Measurements from ENCODE around the gene SIRPA.

Gene SIRPA

DNA sequence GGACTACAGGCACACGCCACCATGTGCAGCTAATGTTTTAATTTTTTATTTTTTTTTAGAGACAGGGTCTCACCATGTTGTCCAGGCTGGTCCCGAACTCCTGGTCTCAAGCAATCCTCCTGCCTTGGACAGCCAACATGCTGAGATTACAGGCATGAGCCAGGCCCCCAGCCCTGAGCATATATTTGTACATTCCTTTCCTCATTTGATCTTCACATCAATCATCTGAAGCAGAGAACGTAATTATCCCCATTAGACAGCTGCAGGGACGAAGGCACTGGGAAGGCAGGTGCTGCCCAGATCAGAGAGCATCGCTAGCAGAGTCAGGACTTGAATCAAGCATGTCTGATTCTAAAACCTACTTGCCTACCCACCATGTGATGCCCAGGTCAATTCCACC is 41.0 kb upstream of the SIRPA start:
- DNase-seq, result no peak
- H3K23ac ChIP-seq (ENCODE audit: low read length in 2 of 2), result no peak overlapping the region
- peak overlapping the region in 1 of 2 experiments; percentile 14 for H2BK12ac ChIP-seq (ENCODE audit: low read length in 2 of 2)
- no peak overlapping the region for H4K91ac ChIP-seq (ENCODE audit: low read length)
- no peaks in the 10 kb centered on the region for H3K9me3 ChIP-seq (ENCODE audit: control insufficient read depth, low read length)
- 74% methylated on average over 5 of the region's 5 CpGs for WGBS
- no peaks in the 10 kb centered on the region for H3K4me1 ChIP-seq (ENCODE audit: control insufficient read depth, insufficient read depth, low read depth, low read length)
- no peak overlapping the region for H2AK5ac ChIP-seq (ENCODE audit: low read length, severe bottlenecking)
- H3K36me3 ChIP-seq (ENCODE audit: control insufficient read depth in 1 of 2, insufficient read depth in 2 of 2, low read depth in 1 of 2, low read length in 2 of 2), result no peaks in the 10 kb centered on the region
- H2AFZ ChIP-seq (ENCODE audit: low read depth, low read length), result no peak overlapping the region
- no peak overlapping the region for H4K8ac ChIP-seq (ENCODE audit: low read length)
- H3K14ac ChIP-seq (ENCODE audit: low read length in 2 of 2), result no peak overlapping the region
- H3K27ac ChIP-seq (ENCODE audit: low read length, poor library complexity, severe bottlenecking), result no peak overlapping the region
- no peak overlapping the region for H3K9ac ChIP-seq (ENCODE audit: low read length)
- no peak overlapping the region for H3K4me3 ChIP-seq (ENCODE audit: insufficient read depth in 1 of 2, low read depth in 1 of 2, low read length in 2 of 2)
- H3K4me2 ChIP-seq (ENCODE audit: low read length, poor library complexity, severe bottlenecking), result no peak overlapping the region
- no peak overlapping the region for H3K18ac ChIP-seq (ENCODE audit: low read depth in 1 of 2, low read length in 2 of 2)
- H3K4ac ChIP-seq (ENCODE audit: low read depth in 1 of 2, low read length in 2 of 2), result no peak overlapping the region
- H3K79me1 ChIP-seq (replicated peaks; ENCODE audit: low read length, poor library complexity, severe bottlenecking), result no peaks in the 10 kb centered on the region
- no peak overlapping the region for H2BK5ac ChIP-seq (ENCODE audit: low read depth, low read length, poor library complexity, severe bottlenecking)
- peaks cover 38 to 41% of the 10 kb centered on the region in 2 experiments for H3K27me3 ChIP-seq (ENCODE audit: control insufficient read depth in 1 of 2, insufficient read depth in 1 of 2, low read length in 2 of 2)
- no peak overlapping the region for H2BK120ac ChIP-seq (ENCODE audit: low read depth, low read length)
- H2BK15ac ChIP-seq (ENCODE audit: low read depth, poor library complexity, severe bottlenecking), result no peak overlapping the region

DNA sequence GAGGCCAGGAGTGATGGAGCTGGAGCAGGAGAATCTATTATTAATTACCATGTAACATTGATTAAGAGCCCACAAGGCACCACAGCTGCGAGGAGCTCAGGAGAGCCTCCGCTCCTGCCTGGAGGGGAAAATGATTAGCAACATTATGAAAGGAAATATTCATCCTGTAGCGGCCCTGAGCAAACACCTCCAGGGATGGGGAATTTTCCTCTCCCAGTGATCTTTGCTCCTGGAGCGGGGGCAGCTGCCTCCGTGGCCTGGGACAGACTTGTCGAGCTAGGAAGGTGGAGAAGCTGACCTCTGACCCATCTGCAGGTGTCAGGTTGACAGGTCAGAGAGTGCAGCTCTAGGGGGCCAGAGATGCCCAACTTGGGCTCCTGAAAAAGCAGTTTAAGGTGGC is 40.1 kb upstream of the SIRPA start:
- Histone ChIP-seq H3K14ac (ENCODE audit: low read length in 2 of 2) (no peak overlapping the region), H3K9me3 (ENCODE audit: control insufficient read depth, low read length) (no peaks in the 10 kb centered on the region), H3K9ac (ENCODE audit: low read length) (no peak overlapping the region), H3K4me3 (ENCODE audit: insufficient read depth in 1 of 2, low read depth in 1 of 2, low read length in 2 of 2) (no peak overlapping the region), H3K4me2 (ENCODE audit: low read length, poor library complexity, severe bottlenecking) (no peak overlapping the region), H3K27ac (ENCODE audit: low read length, poor library complexity, severe bottlenecking) (no peak overlapping the region), H2BK5ac (ENCODE audit: low read depth, low read length, poor library complexity, severe bottlenecking) (no peak overlapping the region), H2BK120ac (ENCODE audit: low read depth, low read length) (no peak overlapping the region), H4K91ac (ENCODE audit: low read length) (no peak overlapping the region), H4K8ac (ENCODE audit: low read length) (no peak overlapping the region), H3K79me1 (replicated peaks; ENCODE audit: low read length, poor library complexity, severe bottlenecking) (no peaks in the 10 kb centered on the region), H2BK15ac (ENCODE audit: low read depth, poor library complexity, severe bottlenecking) (no peak overlapping the region), H2AK5ac (ENCODE audit: low read length, severe bottlenecking) (no peak overlapping the region), H3K36me3 (ENCODE audit: control insufficient read depth in 1 of 2, insufficient read depth in 2 of 2, low read depth in 1 of 2, low read length in 2 of 2) (no peaks in the 10 kb centered on the region), H2AFZ (ENCODE audit: low read depth, low read length) (no peak overlapping the region), H3K4me1 (ENCODE audit: control insufficient read depth, insufficient read depth, low read depth, low read length) (no peaks in the 10 kb centered on the region), H3K23ac (ENCODE audit: low read length in 2 of 2) (no peak overlapping the region), H3K27me3 (ENCODE audit: control insufficient read depth in 1 of 2, insufficient read depth in 1 of 2, low read length in 2 of 2) (peaks cover 38 to 41% of the 10 kb centered on the region in 2 experiments), H3K4ac (ENCODE audit: low read depth in 1 of 2, low read length in 2 of 2) (no peak overlapping the region), H2BK12ac (ENCODE audit: low read length in 2 of 2) (no peak overlapping the region), H3K18ac (ENCODE audit: low read depth in 1 of 2, low read length in 2 of 2) (no peak overlapping the region)
- DNase-seq, result no peak
- 72% methylated on average over 6 of the region's 6 CpGs for WGBS

DNA sequence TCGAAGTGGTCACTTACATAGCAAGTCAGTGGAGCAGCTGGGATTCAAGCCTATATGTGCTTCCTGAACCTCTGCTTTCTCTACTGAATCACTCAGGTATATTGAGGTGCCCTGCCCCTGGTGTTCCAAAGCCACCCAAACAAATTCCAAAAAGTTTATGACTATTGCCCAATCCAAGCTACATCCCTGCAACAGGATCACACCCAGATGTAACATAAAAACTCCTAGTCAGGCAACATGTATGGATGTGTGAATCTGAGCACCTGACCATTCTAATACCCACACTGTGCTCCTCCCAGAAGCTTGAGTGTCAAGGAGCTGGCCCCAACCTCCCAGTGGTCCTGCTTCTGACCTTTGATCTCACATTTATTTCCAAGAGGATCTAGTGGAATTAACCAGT is 39.5 kb upstream of the SIRPA start:
- Histone ChIP-seq H3K9me3 (ENCODE audit: control insufficient read depth, low read length) (no peaks in the 10 kb centered on the region), H3K27me3 (ENCODE audit: control insufficient read depth in 1 of 2, insufficient read depth in 1 of 2, low read length in 2 of 2) (peaks cover 37 to 38% of the 10 kb centered on the region in 2 experiments), H3K4me1 (ENCODE audit: control insufficient read depth, insufficient read depth, low read depth, low read length) (peaks cover under 1% of the 10 kb centered on the region), H3K4me2 (ENCODE audit: low read length, poor library complexity, severe bottlenecking) (no peak overlapping the region), H2BK5ac (ENCODE audit: low read depth, low read length, poor library complexity, severe bottlenecking) (no peak overlapping the region), H3K36me3 (ENCODE audit: control insufficient read depth in 1 of 2, insufficient read depth in 2 of 2, low read depth in 1 of 2, low read length in 2 of 2) (no peaks in the 10 kb centered on the region), H3K9ac (ENCODE audit: low read length) (no peak overlapping the region), H3K18ac (ENCODE audit: low read depth in 1 of 2, low read length in 2 of 2) (no peak overlapping the region), H2BK120ac (ENCODE audit: low read depth, low read length) (no peak overlapping the region), H3K4ac (ENCODE audit: low read depth in 1 of 2, low read length in 2 of 2) (peak overlapping the region in 1 of 2 experiments; percentile 7), H2BK15ac (ENCODE audit: low read depth, poor library complexity, severe bottlenecking) (no peak overlapping the region), H4K91ac (ENCODE audit: low read length) (no peak overlapping the region), H3K79me1 (replicated peaks; ENCODE audit: low read length, poor library complexity, severe bottlenecking) (no peaks in the 10 kb centered on the region), H3K23ac (ENCODE audit: low read length in 2 of 2) (no peak overlapping the region), H2BK12ac (ENCODE audit: low read length in 2 of 2) (no peak overlapping the region), H4K8ac (ENCODE audit: low read length) (no peak overlapping the region), H3K4me3 (ENCODE audit: insufficient read depth in 1 of 2, low read depth in 1 of 2, low read length in 2 of 2) (no peak overlapping the region), H3K14ac (ENCODE audit: low read length in 2 of 2) (no peak overlapping the region), H2AFZ (ENCODE audit: low read depth, low read length) (no peak overlapping the region), H3K27ac (ENCODE audit: low read length, poor library complexity, severe bottlenecking) (no peak overlapping the region), H2AK5ac (ENCODE audit: low read length, severe bottlenecking) (no peak overlapping the region)
- no peak for DNase-seq
- WGBS, result 67% methylated on average over 1 of the region's 1 CpG

- H2AK5ac ChIP-seq (ENCODE audit: low read length, severe bottlenecking), result no peak overlapping the region
- no peaks in the 10 kb centered on the region for H3K9me3 ChIP-seq (ENCODE audit: control insufficient read depth, low read length)
- H2AFZ ChIP-seq (ENCODE audit: low read depth, low read length), result no peak overlapping the region
- no peak for DNase-seq
- H3K27me3 ChIP-seq (ENCODE audit: control insufficient read depth in 1 of 2, insufficient read depth in 1 of 2, low read length in 2 of 2), result peaks cover 33 to 37% of the 10 kb centered on the region in 2 experiments
- peaks cover 3% of the 10 kb centered on the region for H3K4me1 ChIP-seq (ENCODE audit: control insufficient read depth, insufficient read depth, low read depth, low read length)
- H2BK12ac ChIP-seq (ENCODE audit: low read length in 2 of 2), result no peak overlapping the region
- no peak overlapping the region for H3K27ac ChIP-seq (ENCODE audit: low read length, poor library complexity, severe bottlenecking)
- H2BK15ac ChIP-seq (ENCODE audit: low read depth, poor library complexity, severe bottlenecking), result no peak overlapping the region
- no peak overlapping the region for H4K91ac ChIP-seq (ENCODE audit: low read length)
- no peak overlapping the region for H4K8ac ChIP-seq (ENCODE audit: low read length)
- H3K14ac ChIP-seq (ENCODE audit: low read length in 2 of 2), result no peak overlapping the region
- no peak overlapping the region for H3K9ac ChIP-seq (ENCODE audit: low read length)
- no peak overlapping the region for H3K4me2 ChIP-seq (ENCODE audit: low read length, poor library complexity, severe bottlenecking)
- H3K79me1 ChIP-seq (replicated peaks; ENCODE audit: low read length, poor library complexity, severe bottlenecking), result no peaks in the 10 kb centered on the region
- H3K4me3 ChIP-seq (ENCODE audit: insufficient read depth in 1 of 2, low read depth in 1 of 2, low read length in 2 of 2), result no peak overlapping the region
- H3K36me3 ChIP-seq (ENCODE audit: control insufficient read depth in 1 of 2, insufficient read depth in 2 of 2, low read depth in 1 of 2, low read length in 2 of 2), result no peaks in the 10 kb centered on the region
- H2BK5ac ChIP-seq (ENCODE audit: low read depth, low read length, poor library complexity, severe bottlenecking), result no peak overlapping the region
- H3K4ac ChIP-seq (ENCODE audit: low read depth in 1 of 2, low read length in 2 of 2), result no peak overlapping the region
- no peak overlapping the region for H3K18ac ChIP-seq (ENCODE audit: low read depth in 1 of 2, low read length in 2 of 2)
- H2BK120ac ChIP-seq (ENCODE audit: low read depth, low read length), result no peak overlapping the region
- no peak overlapping the region for H3K23ac ChIP-seq (ENCODE audit: low read length in 2 of 2)
- 80% methylated on average over 1 of the region's 1 CpG for WGBS
Measured at GRCh38 chr20:1856424-1856823, 38.8 kb upstream of the SIRPA start.
